ENCODE data around the gene ZNF827. TPM values are rescaled to one million over a fixed set of nuclear protein-coding genes. Genes with fewer than 3 reads are reported as not detected.

ZNF827 gene
- total RNA-seq, 1 donor, result 16.3 TPM

DNA sequence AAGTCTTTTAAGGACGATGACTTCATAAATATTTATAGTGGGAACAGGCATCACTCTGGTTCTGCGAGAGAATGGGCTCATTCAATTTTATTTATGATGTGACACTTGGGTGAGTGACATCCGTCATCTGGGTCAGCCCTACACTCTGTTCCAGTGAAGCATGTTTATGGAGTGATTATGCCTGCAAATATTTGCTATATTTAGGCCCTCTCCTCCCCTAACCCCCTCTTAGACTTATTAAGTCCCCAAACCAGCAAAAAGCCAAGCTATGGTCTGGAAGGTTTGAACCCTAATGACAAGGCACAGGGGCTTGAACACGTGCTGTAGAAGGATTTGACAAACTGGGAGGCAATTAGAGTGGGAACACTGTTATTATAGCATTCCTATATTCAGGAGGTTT lies 202.8 kb downstream of the ZNF827 start:
- Histone ChIP-seq H3K27ac (ENCODE audit: low read depth, low read length) (peak overlapping the region; percentile 99), H3K4me2 (ENCODE audit: insufficient read depth, low read length) (peak overlapping the region; percentile 82), H3K4me3 (ENCODE audit: insufficient read depth, low read length) (peak overlapping the region; percentile 9), H4K20me1 (ENCODE audit: insufficient read depth, low read length) (no peaks in the 10 kb centered on the region), H3K4me1 (ENCODE audit: insufficient read depth, low read length) (peaks cover 42% of the 10 kb centered on the region), H3K27me3 (ENCODE audit: insufficient read depth, low read length) (no peaks in the 10 kb centered on the region), H3K79me2 (ENCODE audit: insufficient read depth, low read length) (no peaks in the 10 kb centered on the region), H3K9me3 (ENCODE audit: low read depth, low read length) (no peaks in the 10 kb centered on the region), H3K36me3 (ENCODE audit: insufficient read depth, low read length) (no peaks in the 10 kb centered on the region), H2AFZ (ENCODE audit: low read length) (no peak overlapping the region)
- DNase-seq (ENCODE audit: insufficient read length, low spot score, missing footprints), result no peak
- TF ChIP-seq, protein P1, sequence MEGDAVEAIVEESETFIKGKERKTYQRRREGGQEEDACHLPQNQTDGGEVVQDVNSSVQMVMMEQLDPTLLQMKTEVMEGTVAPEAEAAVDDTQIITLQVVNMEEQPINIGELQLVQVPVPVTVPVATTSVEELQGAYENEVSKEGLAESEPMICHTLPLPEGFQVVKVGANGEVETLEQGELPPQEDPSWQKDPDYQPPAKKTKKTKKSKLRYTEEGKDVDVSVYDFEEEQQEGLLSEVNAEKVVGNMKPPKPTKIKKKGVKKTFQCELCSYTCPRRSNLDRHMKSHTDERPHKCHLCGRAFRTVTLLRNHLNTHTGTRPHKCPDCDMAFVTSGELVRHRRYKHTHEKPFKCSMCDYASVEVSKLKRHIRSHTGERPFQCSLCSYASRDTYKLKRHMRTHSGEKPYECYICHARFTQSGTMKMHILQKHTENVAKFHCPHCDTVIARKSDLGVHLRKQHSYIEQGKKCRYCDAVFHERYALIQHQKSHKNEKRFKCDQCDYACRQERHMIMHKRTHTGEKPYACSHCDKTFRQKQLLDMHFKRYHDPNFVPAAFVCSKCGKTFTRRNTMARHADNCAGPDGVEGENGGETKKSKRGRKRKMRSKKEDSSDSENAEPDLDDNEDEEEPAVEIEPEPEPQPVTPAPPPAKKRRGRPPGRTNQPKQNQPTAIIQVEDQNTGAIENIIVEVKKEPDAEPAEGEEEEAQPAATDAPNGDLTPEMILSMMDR (IDR thresholded peaks at IDR 0.05; ENCODE audit: extremely low read depth, low read depth, low read length), result no peak

GRCh38 chr4:145735347-145735675 lies 203.3 kb downstream of the ZNF827 start:
- Histone ChIP-seq H4K20me1 (ENCODE audit: insufficient read depth, low read length) (no peaks in the 10 kb centered on the region), H2AFZ (ENCODE audit: low read length) (peak overlapping the region; percentile 34), H3K79me2 (ENCODE audit: insufficient read depth, low read length) (no peaks in the 10 kb centered on the region), H3K4me3 (ENCODE audit: insufficient read depth, low read length) (peak overlapping the region; percentile 57), H3K27ac (ENCODE audit: low read depth, low read length) (peak overlapping the region; percentile 99), H3K27me3 (ENCODE audit: insufficient read depth, low read length) (no peaks in the 10 kb centered on the region), H3K36me3 (ENCODE audit: insufficient read depth, low read length) (no peaks in the 10 kb centered on the region), H3K4me1 (ENCODE audit: insufficient read depth, low read length) (peaks cover 42% of the 10 kb centered on the region), H3K4me2 (ENCODE audit: insufficient read depth, low read length) (peak overlapping the region; percentile 82), H3K9me3 (ENCODE audit: low read depth, low read length) (no peaks in the 10 kb centered on the region)
- peak; percentile 94 for DNase-seq (ENCODE audit: insufficient read length, low spot score, missing footprints)
- TF ChIP-seq, protein P1 (IDR thresholded peaks at IDR 0.05; ENCODE audit: extremely low read depth, low read depth, low read length), result no peak

- H3K4me1 ChIP-seq (ENCODE audit: insufficient read depth, low read length), result peaks cover 42% of the 10 kb centered on the region
These were observed 203.9 kb downstream of the ZNF827 start for GRCh38 chr4:145734576-145735346.

GRCh38 chr4:145734031-145734430 lies 204.6 kb downstream of the ZNF827 start:
- TF ChIP-seq, protein P1 (IDR thresholded peaks at IDR 0.05; ENCODE audit: extremely low read depth, low read depth, low read length), result no peak
- no peak for DNase-seq (ENCODE audit: insufficient read length, low spot score, missing footprints)

More at GRCh38 chr4:145734576-145735346, 203.9 kb downstream of the ZNF827 start:
- peak; percentile 96 for DNase-seq (ENCODE audit: insufficient read length, low spot score, missing footprints)
- H3K9me3 ChIP-seq (ENCODE audit: low read depth, low read length), result no peaks in the 10 kb centered on the region
- TF ChIP-seq, protein P1 (IDR thresholded peaks at IDR 0.05; ENCODE audit: extremely low read depth, low read depth, low read length), result no peak
- peak overlapping the region; percentile 34 for H2AFZ ChIP-seq (ENCODE audit: low read length)
- H3K79me2 ChIP-seq (ENCODE audit: insufficient read depth, low read length), result no peaks in the 10 kb centered on the region
- no peaks in the 10 kb centered on the region for H3K36me3 ChIP-seq (ENCODE audit: insufficient read depth, low read length)
- H3K27ac ChIP-seq (ENCODE audit: low read depth, low read length), result peak overlapping the region; percentile 99
- H3K4me2 ChIP-seq (ENCODE audit: insufficient read depth, low read length), result peak overlapping the region; percentile 82
- H3K27me3 ChIP-seq (ENCODE audit: insufficient read depth, low read length), result no peaks in the 10 kb centered on the region
- H3K4me3 ChIP-seq (ENCODE audit: insufficient read depth, low read length), result peak overlapping the region; percentile 57
- H4K20me1 ChIP-seq (ENCODE audit: insufficient read depth, low read length), result no peaks in the 10 kb centered on the region

More at GRCh38 chr4:145734031-145734430, 204.6 kb downstream of the ZNF827 start:
- H3K79me2 ChIP-seq (ENCODE audit: insufficient read depth, low read length), result no peaks in the 10 kb centered on the region
- H3K4me1 ChIP-seq (ENCODE audit: insufficient read depth, low read length), result peaks cover 42% of the 10 kb centered on the region
- no peaks in the 10 kb centered on the region for H3K36me3 ChIP-seq (ENCODE audit: insufficient read depth, low read length)
- H4K20me1 ChIP-seq (ENCODE audit: insufficient read depth, low read length), result no peaks in the 10 kb centered on the region
- H3K9me3 ChIP-seq (ENCODE audit: low read depth, low read length), result no peaks in the 10 kb centered on the region
- peak overlapping the region; percentile 99 for H3K27ac ChIP-seq (ENCODE audit: low read depth, low read length)
- no peaks in the 10 kb centered on the region for H3K27me3 ChIP-seq (ENCODE audit: insufficient read depth, low read length)
- peak overlapping the region; percentile 82 for H3K4me2 ChIP-seq (ENCODE audit: insufficient read depth, low read length)
- no peak overlapping the region for H2AFZ ChIP-seq (ENCODE audit: low read length)
- H3K4me3 ChIP-seq (ENCODE audit: insufficient read depth, low read length), result no peak overlapping the region

All from osteoblast (primary cell).